ENCODE measurements around the gene UGT2B10.
"Not testable (repeated sequence)": the region's sequence is repeated elsewhere in the genome, so short reads cannot be mapped to it uniquely, and the experiment has no call there.

DNA sequence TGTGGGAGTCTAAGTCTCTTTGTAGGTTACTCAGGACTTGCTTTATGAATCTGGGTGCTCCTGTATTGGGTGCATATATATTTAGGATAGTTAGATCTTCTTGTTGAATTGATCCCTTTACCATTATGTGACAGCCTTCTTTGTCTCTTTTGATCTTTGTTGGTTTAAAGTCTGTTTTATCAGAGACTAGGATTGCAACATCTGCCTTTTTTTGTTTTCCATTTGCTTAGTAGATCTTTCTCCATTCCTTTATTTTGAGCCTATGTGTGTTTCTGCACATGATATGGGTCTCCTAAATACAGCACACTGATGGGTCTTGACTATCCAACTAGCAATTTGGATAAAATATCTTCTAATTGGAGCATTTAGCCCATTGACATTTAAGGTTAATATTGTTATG, 44.0 kb upstream of the UGT2B10 start:
- TF ChIP-seq, protein P1, sequence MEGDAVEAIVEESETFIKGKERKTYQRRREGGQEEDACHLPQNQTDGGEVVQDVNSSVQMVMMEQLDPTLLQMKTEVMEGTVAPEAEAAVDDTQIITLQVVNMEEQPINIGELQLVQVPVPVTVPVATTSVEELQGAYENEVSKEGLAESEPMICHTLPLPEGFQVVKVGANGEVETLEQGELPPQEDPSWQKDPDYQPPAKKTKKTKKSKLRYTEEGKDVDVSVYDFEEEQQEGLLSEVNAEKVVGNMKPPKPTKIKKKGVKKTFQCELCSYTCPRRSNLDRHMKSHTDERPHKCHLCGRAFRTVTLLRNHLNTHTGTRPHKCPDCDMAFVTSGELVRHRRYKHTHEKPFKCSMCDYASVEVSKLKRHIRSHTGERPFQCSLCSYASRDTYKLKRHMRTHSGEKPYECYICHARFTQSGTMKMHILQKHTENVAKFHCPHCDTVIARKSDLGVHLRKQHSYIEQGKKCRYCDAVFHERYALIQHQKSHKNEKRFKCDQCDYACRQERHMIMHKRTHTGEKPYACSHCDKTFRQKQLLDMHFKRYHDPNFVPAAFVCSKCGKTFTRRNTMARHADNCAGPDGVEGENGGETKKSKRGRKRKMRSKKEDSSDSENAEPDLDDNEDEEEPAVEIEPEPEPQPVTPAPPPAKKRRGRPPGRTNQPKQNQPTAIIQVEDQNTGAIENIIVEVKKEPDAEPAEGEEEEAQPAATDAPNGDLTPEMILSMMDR (IDR thresholded peaks at IDR 0.05), result not testable (repeated sequence)
- TF ChIP-seq POLR2A, EP300 (IDR thresholded peaks at IDR 0.05): not testable (repeated sequence)
